Activated naive CD4-positive, alpha-beta T cell treated with anti-CD3 and anti-CD28 coated beads for 36 hours (primary cell): Measurements from ENCODE around the gene GIPC1. TPM values are rescaled to one million over a fixed set of nuclear protein-coding genes. Genes with fewer than 3 reads are reported as not detected.
A peak's percentile ranks its signal among the peaks of the same experiment; 100 is the strongest.

Experiments used
- CTCF ChIA-PET: fragments of 350-600 bp; sonication (Branson Sonifier 250); formaldehyde crosslinking; loops from one replicate; lab custom pipeline; 2021; ENCODE audit warnings: antibody characterized with exemption; lab: Charles Lee
- DNase-seq: peaks from one replicate; pipeline ENCODE4 v3.0.0-alpha.2; 2020
- H3K27ac Mint-ChIP-seq: one replicate; pipeline ENCODE4 v1.8.0; 2021; ENCODE audit warnings: mild to moderate bottlenecking, mixed read lengths
- H3K27me3 Mint-ChIP-seq: one replicate; pipeline ENCODE4 v1.8.0; 2021; ENCODE audit warnings: low read depth, mixed read lengths
- H3K36me3 Mint-ChIP-seq: one replicate; pipeline ENCODE4 v1.8.0; 2021; ENCODE audit warnings: low read depth, mixed read lengths
- H3K4me1 Mint-ChIP-seq: one replicate; pipeline ENCODE4 v1.8.0; 2021; ENCODE audit warnings: low read depth, mixed read lengths
- H3K4me3 Mint-ChIP-seq: one replicate; pipeline ENCODE4 v1.8.0; 2021; ENCODE audit warnings: mild to moderate bottlenecking, moderate library complexity, mixed read lengths
- H3K9me3 Mint-ChIP-seq: one replicate; pipeline ENCODE4 v1.8.0; 2021; ENCODE audit warnings: mixed read lengths
- intact Hi-C: fragments of 100-400 bp; cut with micrococcal nuclease; formaldehyde crosslinking; loops from one replicate; pipeline ENCODE4 v1.15.1; 2023
- total RNA-seq, 2 experiments: library from RNA; stranded (reverse); gene quantifications; one replicate each; pipeline ENCODE4 v1.2.3, GENCODE V29; 2021

Gene GIPC1
- total RNA-seq, 2 experiments from 2014 or later, result 15.4 to 16.5 TPM

DNA sequence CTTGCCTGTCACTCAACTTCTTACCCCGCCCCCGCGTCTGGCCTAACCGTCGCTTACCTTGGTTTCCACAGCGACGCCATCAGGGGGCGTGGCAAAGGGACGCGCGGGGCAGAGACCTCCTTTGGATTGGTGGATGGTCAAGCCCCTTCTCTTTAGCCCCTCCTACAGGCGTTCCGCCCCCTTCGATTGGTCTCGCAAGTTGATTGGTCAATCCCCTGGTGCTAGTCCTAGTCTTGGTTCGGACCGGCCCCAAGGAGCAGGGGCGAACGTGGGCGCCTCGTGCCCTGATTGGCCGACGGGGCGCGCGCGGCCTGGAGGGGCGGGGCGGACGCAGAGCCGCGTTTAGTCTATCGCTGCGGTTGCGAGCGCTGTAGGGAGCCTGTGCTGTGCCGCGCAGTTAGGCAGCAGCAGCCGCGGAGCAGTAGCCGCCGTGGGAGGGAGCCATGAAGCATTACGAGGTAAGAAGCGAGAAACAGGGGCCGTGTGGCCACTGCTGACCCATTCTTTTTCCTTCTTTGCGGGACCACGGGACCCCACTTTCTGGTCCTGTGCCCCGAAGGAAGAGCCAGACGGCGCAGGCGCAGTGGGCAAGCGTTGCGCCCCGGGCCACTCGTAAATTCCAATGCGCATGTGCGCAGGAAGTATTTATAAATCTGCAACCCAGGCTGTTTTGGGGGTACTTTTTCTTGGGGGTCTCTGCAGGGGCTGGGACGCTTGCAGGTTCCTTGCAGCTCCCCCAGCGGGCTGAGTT lies 33.5 kb upstream of the GIPC1 start, which contains the start of gene TECR:
Gene TECR (plus strand): TSS at position 341 of the 751 bp plus-strand sequence. CDS start 103 bp downstream, at position 444.
- peak within 1 kb of the TSS; percentile 94 for H3K27ac Mint-ChIP-seq
- H3K9me3 Mint-ChIP-seq, result no peaks in the 10 kb centered on the region
- no peaks in the 10 kb centered on the region for H3K27me3 Mint-ChIP-seq
- peak within 1 kb of the TSS; percentile 99 for H3K4me3 Mint-ChIP-seq
- peaks cover 2% of the 10 kb centered on the region for H3K36me3 Mint-ChIP-seq
- CTCF ChIA-PET, result no interaction called here
- intact Hi-C loops, result loop anchor here (1.0 kb wide), 2 partner anchors 11 to 43 kb away; partner anchors contain the start of genes DNAJB1 and NDUFB7
- peaks cover 43% of the 10 kb centered on the region for H3K4me1 Mint-ChIP-seq
- DNase-seq, result peak; percentile 100

- Mint-ChIP-seq H3K27me3 (no peaks in the 10 kb centered on the region), H3K9me3 (no peaks in the 10 kb centered on the region)
- intact Hi-C loops, result loop anchor here (1.0 kb wide), 2 partner anchors 10 to 44 kb away; partner anchors contain the start of genes DNAJB1 and NDUFB7
Observed at GRCh38 chr19:14528419-14529253, 32.7 kb upstream of the GIPC1 start.

DNA sequence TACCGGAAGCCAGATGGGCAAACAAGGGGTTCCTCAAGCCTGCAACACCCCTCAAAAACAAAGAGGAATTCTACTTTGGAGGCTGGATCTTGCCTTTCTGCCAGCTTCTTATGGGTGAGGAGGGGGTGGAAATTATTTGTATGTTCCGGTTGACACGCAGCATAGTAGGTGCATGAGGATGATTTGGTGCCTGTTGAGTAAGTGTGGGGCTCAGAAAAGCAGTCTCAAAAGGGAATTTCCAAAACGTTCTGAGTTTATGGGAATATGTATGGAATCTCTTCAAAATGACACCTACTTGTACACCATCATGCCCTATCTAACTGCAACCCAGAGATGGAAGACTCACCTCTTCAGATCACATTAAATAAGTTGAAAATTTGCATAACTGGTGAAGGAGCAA lies 30.5 kb upstream of the GIPC1 start:
- peaks cover 52% of the 10 kb centered on the region for H3K4me1 Mint-ChIP-seq
- H3K9me3 Mint-ChIP-seq, result no peaks in the 10 kb centered on the region
- CTCF ChIA-PET, result interaction anchor here (0.6 to 1.0 kb wide), 4 partner anchors 12 to 43 kb away, joined by 3 to 4 read pairs (median 3); no protein-coding TSS in a partner anchor
- H3K27ac Mint-ChIP-seq, result no peak overlapping the region
- no peak for DNase-seq
- no peak overlapping the region for H3K4me3 Mint-ChIP-seq
- no peaks in the 10 kb centered on the region for H3K27me3 Mint-ChIP-seq
- intact Hi-C loops, result no loop called here
- H3K36me3 Mint-ChIP-seq, result peaks cover 2% of the 10 kb centered on the region

More at GRCh38 chr19:14528419-14529253, 32.7 kb upstream of the GIPC1 start:
- Mint-ChIP-seq H3K4me3 (peak overlapping the region; percentile 99), H3K4me1 (peaks cover 46% of the 10 kb centered on the region), H3K27ac (peak overlapping the region; percentile 94), H3K36me3 (peaks cover 2% of the 10 kb centered on the region)
- no peak for DNase-seq
- CTCF ChIA-PET, result interaction anchor here (0.7 kb wide), 1 partner anchor 261 kb away, joined by 3 read pairs; no protein-coding TSS in a partner anchor

DNA sequence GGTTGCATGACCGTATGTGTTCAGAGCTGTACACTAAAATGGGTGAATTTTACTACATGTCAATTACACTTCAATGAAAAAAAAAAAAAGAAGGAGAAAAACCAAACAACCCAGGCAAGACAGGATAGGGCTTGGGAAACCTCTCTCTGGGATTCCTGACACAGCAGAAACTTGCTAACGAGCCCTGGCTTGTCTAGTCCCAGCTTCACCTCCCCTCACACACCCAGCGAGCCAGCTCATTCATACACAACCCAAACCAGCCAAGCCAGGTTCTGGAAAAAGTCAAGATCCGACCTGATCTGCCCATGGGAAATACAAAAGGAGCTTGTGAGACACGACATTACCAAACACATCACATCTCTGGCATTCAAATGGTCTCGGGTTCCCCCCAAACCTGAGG lies 29.8 kb upstream of the GIPC1 start:
- no peak for DNase-seq
- no peak overlapping the region for H3K4me3 Mint-ChIP-seq
- H3K27ac Mint-ChIP-seq, result no peak overlapping the region
- H3K27me3 Mint-ChIP-seq, result no peaks in the 10 kb centered on the region
- no peaks in the 10 kb centered on the region for H3K9me3 Mint-ChIP-seq
- CTCF ChIA-PET, result interaction anchor here (0.5 to 1.0 kb wide), 7 partner anchors 13 to 42 kb away, joined by 3 to 4 read pairs (median 3); no protein-coding TSS in a partner anchor
- peaks cover 1% of the 10 kb centered on the region for H3K36me3 Mint-ChIP-seq
- intact Hi-C loops, result no loop called here
- peaks cover 46% of the 10 kb centered on the region for H3K4me1 Mint-ChIP-seq

DNA sequence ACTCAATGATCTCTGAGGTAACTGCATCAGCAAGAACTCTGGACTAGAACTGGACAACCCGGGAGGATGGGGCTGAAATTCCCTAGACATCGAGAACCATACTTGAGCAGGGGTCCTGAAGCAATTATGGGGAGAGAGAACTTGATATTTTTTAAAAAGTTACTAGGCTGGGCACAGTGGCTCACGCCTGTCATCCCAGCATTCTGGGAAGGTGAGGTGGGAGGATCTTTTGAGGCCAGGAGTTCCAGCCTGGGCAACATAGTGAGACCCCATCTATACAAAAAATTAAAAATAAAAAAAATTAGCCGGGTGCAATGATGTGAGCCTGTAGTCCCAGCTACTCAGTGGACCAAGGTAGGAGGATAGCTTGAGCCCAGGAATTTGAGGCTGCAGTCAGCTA lies 24.6 kb upstream of the GIPC1 start:
- Mint-ChIP-seq H3K27me3 (no peaks in the 10 kb centered on the region), H3K27ac (peak overlapping the region; percentile 91), H3K4me1 (peaks cover 59% of the 10 kb centered on the region), H3K4me3 (no peak overlapping the region), H3K9me3 (no peaks in the 10 kb centered on the region), H3K36me3 (peaks cover 22% of the 10 kb centered on the region)
- CTCF ChIA-PET, result interaction anchor here (0.7 to 1.1 kb wide), 2 partner anchors 15 to 159 kb away, joined by 4 read pairs; no protein-coding TSS in a partner anchor
- no peak for DNase-seq
- intact Hi-C loops, result loop anchor here (5.0 kb wide), 1 partner anchor 138 kb away; the partner anchor contains the start of gene ADGRE5

DNA sequence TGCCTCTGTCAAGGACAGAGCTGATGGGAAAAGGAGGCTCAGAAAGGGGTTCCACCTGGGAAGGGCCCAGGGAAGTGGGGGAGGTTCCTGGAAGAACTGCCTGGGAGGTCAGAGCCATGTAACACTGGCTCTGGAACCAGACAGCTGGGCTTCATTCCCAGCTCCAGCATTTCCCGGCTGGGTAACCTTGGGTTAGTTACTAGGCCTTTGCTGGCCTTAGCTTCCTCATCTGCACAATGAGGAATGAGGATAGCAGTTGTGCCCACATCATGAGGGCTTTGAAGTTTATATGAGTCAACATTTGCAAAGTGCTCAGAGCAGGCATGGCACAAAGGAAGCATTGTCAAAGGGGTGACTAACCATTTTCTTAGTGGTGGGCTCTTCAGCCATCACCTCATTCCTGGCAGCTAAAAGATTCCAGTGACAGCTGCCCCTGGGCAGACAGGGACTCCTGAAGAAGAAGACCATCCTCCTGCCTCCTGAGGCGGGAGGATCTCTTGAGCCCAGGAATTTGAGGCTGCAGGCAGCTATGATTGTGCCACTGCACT lies 24.0 kb upstream of the GIPC1 start:
- intact Hi-C loops, result loop anchor here (5.0 kb wide), 2 partner anchors 138 to 167 kb away; partner anchors contain the start of gene ADGRE5
- Mint-ChIP-seq H3K27ac (peak overlapping the region; percentile 91), H3K9me3 (no peaks in the 10 kb centered on the region), H3K4me3 (peak overlapping the region; percentile 84), H3K36me3 (peaks cover 28% of the 10 kb centered on the region), H3K4me1 (peaks cover 65% of the 10 kb centered on the region), H3K27me3 (no peaks in the 10 kb centered on the region)
- peak; percentile 55 for DNase-seq
- CTCF ChIA-PET, result interaction anchor here (1.4 kb wide), 1 partner anchor 14 kb away, joined by 4 read pairs; no protein-coding TSS in a partner anchor

GRCh38 chr19:14519245-14519859 lies 23.4 kb upstream of the GIPC1 start:
- Mint-ChIP-seq H3K36me3 (peaks cover 34% of the 10 kb centered on the region), H3K27ac (peak overlapping the region; percentile 91), H3K9me3 (no peaks in the 10 kb centered on the region), H3K27me3 (no peaks in the 10 kb centered on the region), H3K4me1 (peaks cover 71% of the 10 kb centered on the region), H3K4me3 (peak overlapping the region; percentile 84)
- intact Hi-C loops, result loop anchor here (5.0 kb wide), 1 partner anchor 168 kb away; no protein-coding TSS in a partner anchor
- DNase-seq, result no peak
- CTCF ChIA-PET, result interaction anchor here (1.2 to 1.4 kb wide), 2 partner anchors 14 to 39 kb away, joined by 3 to 4 read pairs; no protein-coding TSS in a partner anchor

- Mint-ChIP-seq H3K36me3 (peaks cover 36% of the 10 kb centered on the region), H3K9me3 (no peaks in the 10 kb centered on the region)
Observed at GRCh38 chr19:14517840-14518505, 22.0 kb upstream of the GIPC1 start, which contains the start of gene DNAJB1. DNAJB1 (minus strand) TSS chr19:14518397; CDS start chr19:14518349, 48 bp downstream.

GRCh38 chr19:14517446-14517839 lies 21.5 kb upstream of the GIPC1 start:
- H3K9me3 Mint-ChIP-seq, result no peaks in the 10 kb centered on the region
- peaks cover 58% of the 10 kb centered on the region for H3K4me1 Mint-ChIP-seq
- H3K36me3 Mint-ChIP-seq, result peaks cover 36% of the 10 kb centered on the region
- peak overlapping the region; percentile 89 for H3K4me3 Mint-ChIP-seq
- no peak for DNase-seq
- CTCF ChIA-PET, result interaction anchor here (0.6 to 1.7 kb wide), 5 partner anchors 11 to 38 kb away, joined by 3 to 6 read pairs (median 3); no protein-coding TSS in a partner anchor
- peak overlapping the region; percentile 83 for H3K27ac Mint-ChIP-seq
- intact Hi-C loops, result loop anchor here (5.0 kb wide), 1 partner anchor 170 kb away; no protein-coding TSS in a partner anchor
- no peaks in the 10 kb centered on the region for H3K27me3 Mint-ChIP-seq

More at GRCh38 chr19:14517840-14518505, 22.0 kb upstream of the GIPC1 start, which contains the start of gene DNAJB1:
- DNase-seq, result peak; percentile 70
- Mint-ChIP-seq H3K4me1 (peaks cover 63% of the 10 kb centered on the region), H3K27me3 (no peaks in the 10 kb centered on the region), H3K27ac (peak within 1 kb of the TSS; percentile 92), H3K4me3 (peak within 1 kb of the TSS; percentile 89)
- CTCF ChIA-PET, result interaction anchor here (0.6 to 1.7 kb wide), 4 partner anchors 11 to 39 kb away, joined by 3 to 6 read pairs (median 4); no protein-coding TSS in a partner anchor
- intact Hi-C loops, result loop anchor here (1.0 to 5.0 kb wide), 6 partner anchors 11 to 381 kb away; partner anchors contain the start of genes DDX39A and TECR

DNA sequence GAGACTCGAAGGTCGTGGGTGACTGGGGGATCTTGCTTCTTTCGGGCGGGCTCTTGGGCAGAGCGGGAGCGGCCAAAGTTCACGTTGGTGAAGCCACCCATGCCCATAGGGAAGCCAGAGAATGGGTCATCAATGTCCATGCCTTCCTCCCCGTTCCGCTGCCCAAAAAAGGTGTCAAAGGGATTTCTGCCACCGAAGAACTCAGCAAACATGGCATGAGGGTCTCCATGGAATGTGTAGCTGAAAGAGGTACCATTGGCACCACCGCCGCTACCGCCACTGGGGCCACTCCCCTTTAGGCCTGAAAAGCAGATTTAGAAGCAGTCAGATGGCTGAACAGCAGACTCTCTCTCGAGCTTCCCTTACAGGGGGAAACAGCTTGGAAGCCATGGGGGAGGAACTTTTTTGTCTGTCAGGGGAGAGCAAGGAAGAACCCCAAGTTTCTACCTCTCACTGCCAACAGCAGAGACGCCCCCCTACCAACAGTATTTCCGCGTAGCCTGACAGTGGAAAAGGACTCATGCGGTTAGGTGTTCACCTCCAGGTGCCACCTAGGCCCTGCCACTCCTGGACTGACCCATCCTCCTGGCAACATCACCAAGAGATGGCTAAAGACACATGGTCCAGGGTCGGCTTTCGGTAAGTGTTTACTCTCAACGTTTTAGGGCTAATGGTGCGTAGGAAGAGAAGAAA lies 21.0 kb upstream of the GIPC1 start:
- H3K27ac Mint-ChIP-seq, result peak overlapping the region; percentile 83
- no peaks in the 10 kb centered on the region for H3K27me3 Mint-ChIP-seq
- peaks cover 53% of the 10 kb centered on the region for H3K4me1 Mint-ChIP-seq

More for the DNA sequence above, 21.0 kb upstream of the GIPC1 start:
- H3K4me3 Mint-ChIP-seq, result peak overlapping the region; percentile 89
- intact Hi-C loops, result loop anchor here (5.0 kb wide), 1 partner anchor 170 kb away; no protein-coding TSS in a partner anchor
- CTCF ChIA-PET, result interaction anchor here (0.6 to 1.0 kb wide), 5 partner anchors 10 to 37 kb away, joined by 3 to 6 read pairs (median 3); no protein-coding TSS in a partner anchor
- DNase-seq, result no peak
- no peaks in the 10 kb centered on the region for H3K9me3 Mint-ChIP-seq
- H3K36me3 Mint-ChIP-seq, result peaks cover 36% of the 10 kb centered on the region
